Hepatocyte (in vitro differentiated cells): ENCODE data around the gene EML6.

Experiments
- CTCF ChIP-seq: fragments of 200-600 bp; sonication (generic); IDR thresholded peaks from 2 replicates; pipeline ENCODE4 v1.5.1; 2016; ENCODE audit warnings: antibody characterized with exemption, mild to moderate bottlenecking; ENCODE audit not compliant: poor library complexity
- EZH2 ChIP-seq: fragments of 200-600 bp; sonication (generic); IDR thresholded peaks from 2 replicates; pipeline ENCODE4 v1.6.1; 2016; ENCODE audit warnings: antibody characterized with exemption, mild to moderate bottlenecking, borderline replicate concordance

GRCh38 chr2:54927085-54927750 is 203.8 kb downstream of the EML6 start:
- no peak for TF ChIP-seq CTCF
- TF ChIP-seq EZH2, result no peak
